Measurements from ENCODE around the gene PARP3.
A peak's percentile ranks its signal among the peaks of the same experiment; 100 is the strongest.

The PARP3 gene

DNA sequence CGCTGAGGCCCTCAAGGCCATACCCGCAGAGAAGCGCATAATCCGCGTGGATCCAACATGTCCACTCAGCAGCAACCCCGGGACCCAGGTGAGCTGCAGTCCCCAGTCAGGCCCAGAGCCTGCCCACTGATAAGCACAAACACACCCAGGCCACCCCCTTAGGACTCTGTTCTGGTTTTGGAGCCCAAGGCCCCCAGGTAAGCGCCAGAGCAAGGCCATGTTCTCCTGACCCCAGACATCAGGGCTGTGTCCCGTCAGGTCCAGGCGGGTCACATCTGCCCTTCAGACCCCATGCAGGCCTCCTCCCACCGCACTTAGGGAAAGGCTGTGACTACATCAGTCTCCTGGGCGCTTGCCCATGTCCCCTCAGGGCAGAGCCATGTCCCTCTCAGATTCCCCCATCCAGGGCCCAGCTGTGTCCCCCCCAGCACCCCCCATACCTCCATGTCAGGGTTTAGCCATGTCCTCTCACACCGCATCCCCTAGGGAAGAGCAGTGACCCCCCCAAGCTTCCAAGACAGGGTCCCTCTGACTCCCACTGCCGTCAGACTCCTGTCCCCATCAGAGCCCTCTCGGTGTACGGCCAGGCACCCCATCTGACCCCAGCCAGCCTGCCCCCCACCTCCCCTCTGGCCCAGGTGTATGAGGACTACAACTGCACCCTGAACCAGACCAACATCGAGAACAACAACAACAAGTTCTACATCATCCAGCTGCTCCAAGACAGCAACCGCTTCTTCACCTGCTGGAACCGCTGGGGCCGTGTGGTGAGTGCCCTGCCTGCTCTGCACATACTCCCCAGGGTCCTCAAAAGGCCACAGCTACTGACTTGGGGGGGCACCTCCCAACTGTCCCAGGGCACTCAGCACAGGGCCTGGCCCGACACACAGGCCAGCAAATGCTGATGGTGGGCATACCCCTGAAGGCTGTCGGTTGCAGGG is 1.6 kb downstream of the PARP3 start:
- Mint-ChIP-seq H3K27me3 (ENCODE audit: low read depth) (no peaks in the 10 kb centered on the region), H3K4me3 (peak overlapping the region in 1 of 3 experiments; percentile 24), H3K9me3 (no peaks in the 10 kb centered on the region), H3K27ac (peak overlapping the region in 1 of 3 experiments; percentile 32), H3K36me3 (ENCODE audit: low read depth) (peaks cover 4% of the 10 kb centered on the region), H3K4me1 (peaks cover 25% of the 10 kb centered on the region)
- TF ChIP-seq, protein P1, sequence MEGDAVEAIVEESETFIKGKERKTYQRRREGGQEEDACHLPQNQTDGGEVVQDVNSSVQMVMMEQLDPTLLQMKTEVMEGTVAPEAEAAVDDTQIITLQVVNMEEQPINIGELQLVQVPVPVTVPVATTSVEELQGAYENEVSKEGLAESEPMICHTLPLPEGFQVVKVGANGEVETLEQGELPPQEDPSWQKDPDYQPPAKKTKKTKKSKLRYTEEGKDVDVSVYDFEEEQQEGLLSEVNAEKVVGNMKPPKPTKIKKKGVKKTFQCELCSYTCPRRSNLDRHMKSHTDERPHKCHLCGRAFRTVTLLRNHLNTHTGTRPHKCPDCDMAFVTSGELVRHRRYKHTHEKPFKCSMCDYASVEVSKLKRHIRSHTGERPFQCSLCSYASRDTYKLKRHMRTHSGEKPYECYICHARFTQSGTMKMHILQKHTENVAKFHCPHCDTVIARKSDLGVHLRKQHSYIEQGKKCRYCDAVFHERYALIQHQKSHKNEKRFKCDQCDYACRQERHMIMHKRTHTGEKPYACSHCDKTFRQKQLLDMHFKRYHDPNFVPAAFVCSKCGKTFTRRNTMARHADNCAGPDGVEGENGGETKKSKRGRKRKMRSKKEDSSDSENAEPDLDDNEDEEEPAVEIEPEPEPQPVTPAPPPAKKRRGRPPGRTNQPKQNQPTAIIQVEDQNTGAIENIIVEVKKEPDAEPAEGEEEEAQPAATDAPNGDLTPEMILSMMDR (IDR thresholded peaks at IDR 0.05; ENCODE audit: unreplicated experiment in 3 of 3): no peak

DNA sequence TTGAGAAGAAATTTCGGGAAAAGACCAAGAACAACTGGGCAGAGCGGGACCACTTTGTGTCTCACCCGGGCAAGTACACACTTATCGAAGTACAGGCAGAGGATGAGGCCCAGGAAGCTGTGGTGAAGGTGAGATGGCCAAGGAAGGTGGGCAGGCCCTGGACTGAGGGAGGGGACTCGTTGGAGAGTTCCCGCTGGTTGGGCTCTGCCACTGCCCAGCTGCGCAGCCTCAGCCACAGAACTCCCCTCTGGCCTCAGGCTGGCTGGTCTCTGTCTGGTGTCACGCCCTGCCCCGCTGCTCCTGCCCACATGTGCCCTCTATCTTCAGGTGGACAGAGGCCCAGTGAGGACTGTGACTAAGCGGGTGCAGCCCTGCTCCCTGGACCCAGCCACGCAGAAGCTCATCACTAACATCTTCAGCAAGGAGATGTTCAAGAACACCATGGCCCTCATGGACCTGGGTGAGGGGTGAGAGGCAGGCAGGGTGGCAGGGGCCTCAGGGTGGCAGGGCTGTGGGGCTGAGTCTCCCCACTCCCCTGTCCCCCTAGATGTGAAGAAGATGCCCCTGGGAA is 2.4 kb downstream of the PARP3 start:
- TF ChIP-seq, protein P1 (IDR thresholded peaks at IDR 0.05; ENCODE audit: unreplicated experiment in 3 of 3): no peak
- Mint-ChIP-seq H3K4me1 (peaks cover 19% of the 10 kb centered on the region), H3K9me3 (no peaks in the 10 kb centered on the region), H3K4me3 (no peak overlapping the region), H3K27ac (no peak overlapping the region), H3K27me3 (ENCODE audit: low read depth) (no peaks in the 10 kb centered on the region), H3K36me3 (ENCODE audit: low read depth) (peaks cover 4% of the 10 kb centered on the region)

DNA sequence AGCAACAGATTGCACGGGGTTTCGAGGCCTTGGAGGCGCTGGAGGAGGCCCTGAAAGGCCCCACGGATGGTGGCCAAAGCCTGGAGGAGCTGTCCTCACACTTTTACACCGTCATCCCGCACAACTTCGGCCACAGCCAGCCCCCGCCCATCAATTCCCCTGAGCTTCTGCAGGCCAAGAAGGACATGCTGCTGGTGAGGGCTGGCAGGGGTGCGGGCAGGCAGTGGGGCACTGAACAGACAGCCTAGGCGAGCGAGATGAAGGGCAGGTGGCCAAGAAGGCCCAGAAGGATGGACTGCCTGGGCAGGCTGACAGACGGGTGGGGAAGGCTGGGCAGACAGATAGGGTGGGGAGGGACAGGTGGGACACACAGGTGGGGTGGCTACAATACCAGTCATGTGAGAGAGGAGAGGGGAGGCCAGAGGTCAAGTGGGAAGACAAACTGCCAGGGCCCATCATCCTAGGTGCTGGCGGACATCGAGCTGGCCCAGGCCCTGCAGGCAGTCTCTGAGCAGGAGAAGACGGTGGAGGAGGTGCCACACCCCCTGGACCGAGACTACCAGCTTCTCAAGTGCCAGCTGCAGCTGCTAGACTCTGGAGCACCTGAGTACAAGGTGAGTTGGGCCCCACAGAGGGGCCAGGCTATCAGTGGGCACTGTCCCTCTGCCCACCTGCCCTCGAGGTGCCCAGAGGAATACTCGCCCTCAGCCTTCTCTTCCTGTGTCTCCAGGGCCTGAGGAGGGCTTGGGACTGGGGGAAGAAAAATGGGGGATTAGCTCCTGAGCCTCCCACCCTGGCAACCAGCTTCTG is 3.1 kb downstream of the PARP3 start:
- H3K27me3 Mint-ChIP-seq (ENCODE audit: low read depth): no peaks in the 10 kb centered on the region
- peaks cover 4% of the 10 kb centered on the region for H3K36me3 Mint-ChIP-seq (ENCODE audit: low read depth)
- H3K27ac Mint-ChIP-seq: peak overlapping the region in 1 of 3 experiments; percentile 48
- peaks cover 19% of the 10 kb centered on the region for H3K4me1 Mint-ChIP-seq
- H3K9me3 Mint-ChIP-seq: no peaks in the 10 kb centered on the region
- no peak overlapping the region for H3K4me3 Mint-ChIP-seq
- TF ChIP-seq, protein P1 (IDR thresholded peaks at IDR 0.05; ENCODE audit: unreplicated experiment in 3 of 3): no peak

DNA sequence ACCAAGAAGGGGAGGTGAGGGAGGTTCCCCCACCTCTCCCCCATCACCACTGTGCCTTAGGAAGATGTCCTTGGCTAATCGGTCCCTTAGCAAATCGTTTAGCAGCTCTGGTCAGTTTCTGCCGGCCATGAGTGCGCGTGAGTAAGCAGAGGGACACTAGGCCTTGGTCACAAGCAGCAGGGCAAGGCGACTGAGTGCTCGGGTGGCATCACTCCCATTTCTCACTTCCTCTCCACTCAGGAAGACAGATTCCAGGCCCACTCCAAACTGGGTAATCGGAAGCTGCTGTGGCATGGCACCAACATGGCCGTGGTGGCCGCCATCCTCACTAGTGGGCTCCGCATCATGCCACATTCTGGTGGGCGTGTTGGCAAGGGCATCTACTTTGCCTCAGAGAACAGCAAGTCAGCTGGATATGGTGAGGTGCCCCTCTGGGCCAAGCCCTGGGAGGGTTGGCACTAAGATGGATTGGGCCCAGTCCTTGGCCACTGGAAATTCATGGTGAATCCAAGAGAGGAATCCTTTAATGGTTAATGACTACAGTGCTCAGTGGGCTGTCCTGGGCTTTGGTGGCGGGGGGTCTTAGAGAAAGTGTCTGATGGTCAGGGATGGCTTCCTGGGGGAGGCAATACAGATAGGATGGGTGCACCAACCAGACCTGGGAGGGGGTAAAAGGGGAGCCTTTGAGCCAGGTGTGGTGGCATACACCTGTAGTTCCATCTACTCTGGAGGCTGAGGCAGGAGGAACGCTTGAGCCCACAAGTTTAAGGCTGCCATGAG is 4.0 kb downstream of the PARP3 start:
- TF ChIP-seq, protein P1 (IDR thresholded peaks at IDR 0.05; ENCODE audit: unreplicated experiment in 3 of 3): no peak
- Mint-ChIP-seq H3K4me1 (peaks cover 10% of the 10 kb centered on the region), H3K27ac (peak overlapping the region in 2 of 3 experiments; percentile 35 to 48), H3K36me3 (ENCODE audit: low read depth) (no peaks in the 10 kb centered on the region), H3K4me3 (no peak overlapping the region), H3K27me3 (ENCODE audit: low read depth) (no peaks in the 10 kb centered on the region), H3K9me3 (no peaks in the 10 kb centered on the region)

DNA sequence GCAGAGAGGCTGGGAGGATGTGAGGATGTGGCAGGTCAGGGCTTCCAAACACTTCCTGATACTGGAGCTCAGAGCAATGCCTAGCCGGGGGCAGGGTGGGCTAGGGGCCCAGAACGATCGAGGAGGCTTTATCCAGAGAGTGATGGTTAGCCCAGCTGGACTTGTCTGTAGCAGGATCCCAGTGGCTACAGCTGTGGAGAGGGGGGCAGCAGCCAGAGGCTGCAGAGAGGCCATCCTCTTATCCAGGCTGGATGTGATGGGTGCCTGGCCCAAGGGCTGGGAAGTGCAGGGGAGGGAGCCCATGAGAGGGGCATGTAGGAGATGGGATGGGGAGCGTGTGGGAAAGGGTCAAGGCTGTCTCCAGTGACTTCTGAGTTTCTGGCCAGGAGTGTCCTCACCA is 4.6 kb downstream of the PARP3 start:
- H3K27me3 Mint-ChIP-seq (ENCODE audit: low read depth): no peaks in the 10 kb centered on the region
- H3K27ac Mint-ChIP-seq: no peak overlapping the region
- peaks cover 5% of the 10 kb centered on the region for H3K4me1 Mint-ChIP-seq
- no peak overlapping the region for H3K4me3 Mint-ChIP-seq
- H3K9me3 Mint-ChIP-seq: no peaks in the 10 kb centered on the region
- H3K36me3 Mint-ChIP-seq (ENCODE audit: low read depth): no peaks in the 10 kb centered on the region
- TF ChIP-seq, protein P1 (IDR thresholded peaks at IDR 0.05; ENCODE audit: unreplicated experiment in 3 of 3): no peak
